Heart left ventricle (tissue), 13 donors: ENCODE data around the gene WWOX.

Experiments used
- CTCF ChIP-seq, 12 donors: fragments of 200-600 bp; sonication (generic) in 4 of 12; IDR thresholded peaks; one replicate each; pipeline versions ENCODE4 v1.5.0 to v1.8.0; 2018 to 2022; ENCODE audit warnings: antibody characterized with exemption in 12 of 12, mild to moderate bottlenecking in 5 of 12
- POLR2A ChIP-seq, 2 donors: fragments of 450-650 bp; IDR thresholded peaks; one replicate each; pipeline ENCODE4 v1.6.1; 2017; ENCODE audit warnings: antibody characterized with exemption in 2 of 2, mild to moderate bottlenecking in 2 of 2, moderate library complexity in 2 of 2
- donor health status: ischemic (EF 13 %, LVEDD 7.1; RV severe dilation, severe dysfunction).
- donor health status: DM: no; HTN: yes; CAD: no.
- donor health status: DM: no; HTN: no; CAD: no.
- donor health status: ischemic (EF 25% LVEDD 6.9; RV normal size, moderate dysfunction).
- donor health status: ischemic (EF 25% LVEDD 5.7; RV mildly dilated, moderate dysfunction).
- donor health status: ischemic (EF 35%, LVEDD 5.7; RV mildly dilated, moderate dysfunction).
- donor health status: nonischemic (EF 11% LVEDD 7.7; RV severe dilation, severe dysfunction).
- donor health status: DM: yes; HTN: yes; CAD: no.
- donor health status: PGD.
- donor health status: ischemic (EF 29% LVEDD 5.4; RV normal size, mild dysfunction).
- donor health status: nonischemic (EF 23%, LVEDD 6.1; RV moderate dilation, normal function).

- no peak for TF ChIP-seq CTCF (IDR thresholded peaks at IDR 0.05)
- TF ChIP-seq POLR2A (IDR thresholded peaks at IDR 0.05) = no peak
Measured at GRCh38 chr16:78562111-78562510, 462.7 kb downstream of the WWOX start.
